Measurements from ENCODE around the gene ZBTB7A.

- TF ChIP-seq POLR2AphosphoS5 (IDR thresholded peaks at IDR 0.05) (no peak), POLR2A (IDR thresholded peaks at IDR 0.05) (no peak), CTCF (IDR thresholded peaks at IDR 0.05) (no peak)
Measured at GRCh38 chr19:4052114-4052992, 14.3 kb downstream of the ZBTB7A start.
